ENCODE results near the gene CDCA5.

- TF ChIP-seq CTCF (IDR thresholded peaks at IDR 0.05) (no peak), POLR2A (IDR thresholded peaks at IDR 0.05) (no peak)
Observed at GRCh38 chr11:65045728-65046127, 38.1 kb downstream of the CDCA5 start.
